Fibroblast of skin of right quadriceps (primary cell): ENCODE measurements around the gene ALPL.
"Not testable (repeated sequence)": the region's sequence is repeated elsewhere in the genome, so short reads cannot be mapped to it uniquely, and the experiment has no call there.

ENCODE experiments used
- DNase-seq: peaks from one replicate; pipeline ENCODE4 v3.0.0-alpha.2; 2013

ALPL gene

DNA sequence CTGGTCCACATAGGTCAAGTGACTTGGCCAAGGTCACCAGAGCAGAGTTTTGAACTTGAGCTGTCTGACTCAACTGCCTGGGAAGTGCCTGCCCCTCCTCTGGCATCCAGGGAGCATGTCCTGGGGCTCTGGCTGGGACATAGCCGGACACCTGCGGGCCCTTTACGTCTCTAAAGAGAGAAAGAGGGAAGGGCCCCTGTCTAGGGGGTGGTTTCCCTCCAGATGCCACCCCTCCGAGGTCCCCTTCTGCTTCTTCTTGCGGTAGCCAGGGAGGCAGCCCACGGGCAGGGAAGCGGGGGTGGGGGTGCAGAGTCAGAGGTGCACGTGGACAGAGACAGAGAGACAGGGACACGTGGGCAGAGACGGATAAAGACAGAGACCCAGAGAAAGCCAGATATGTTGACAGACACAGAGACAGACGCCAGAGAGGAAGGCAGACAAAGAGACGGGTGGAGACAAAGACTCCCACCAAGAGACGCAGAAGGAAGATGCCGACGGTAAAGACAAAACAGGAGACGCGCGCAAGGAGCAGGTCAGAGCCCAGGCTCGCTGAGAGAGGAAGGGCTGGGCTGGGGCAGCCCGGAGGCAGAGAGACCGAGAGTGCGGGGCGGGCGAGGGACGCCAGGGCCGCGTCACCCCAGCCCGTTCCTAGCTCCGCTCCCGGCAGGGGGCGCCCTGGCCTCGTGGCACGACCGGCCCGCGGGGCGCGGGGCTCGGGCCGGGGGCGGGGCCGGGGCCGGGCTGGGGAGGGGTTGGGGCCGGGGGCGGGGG lies 458 bp upstream of the ALPL start:
- peak; percentile 42 for DNase-seq

GRCh38 chr1:21510113-21510493 lies 880 bp downstream of the ALPL start:
- no peak for DNase-seq

DNA sequence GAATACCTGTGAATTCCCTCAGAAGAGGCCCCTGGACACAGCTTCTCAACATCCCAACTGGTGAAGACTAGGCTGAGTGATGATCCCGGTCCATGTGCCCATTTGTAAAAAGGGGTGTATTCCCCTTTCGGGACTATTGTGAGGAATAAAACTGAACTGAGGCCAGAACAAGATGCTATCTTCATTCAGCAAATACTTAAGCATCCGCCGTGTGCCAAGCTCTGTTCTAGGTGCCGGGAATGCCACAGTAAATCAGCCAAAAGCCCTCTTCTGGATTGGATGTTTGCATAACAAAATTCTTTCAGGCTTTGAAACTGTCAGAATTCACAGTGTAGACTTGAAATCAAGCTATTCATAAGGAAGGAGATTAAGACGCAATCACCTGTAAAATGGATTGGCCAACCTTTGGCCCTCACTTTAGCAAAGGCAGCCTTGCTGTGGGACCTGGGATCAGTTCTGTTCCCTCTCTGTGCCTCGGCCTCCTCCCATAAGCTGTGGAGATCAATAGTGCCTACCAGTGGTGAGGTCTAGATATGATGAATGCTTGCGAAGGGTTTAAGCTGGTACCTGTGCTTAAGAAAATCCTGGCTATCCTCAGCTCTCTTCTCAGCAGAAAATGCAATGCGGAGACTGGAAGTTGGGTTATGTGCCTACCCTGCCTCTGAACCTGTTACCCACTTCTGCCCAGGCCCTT lies 1.8 kb downstream of the ALPL start:
- DNase-seq = no peak

DNA sequence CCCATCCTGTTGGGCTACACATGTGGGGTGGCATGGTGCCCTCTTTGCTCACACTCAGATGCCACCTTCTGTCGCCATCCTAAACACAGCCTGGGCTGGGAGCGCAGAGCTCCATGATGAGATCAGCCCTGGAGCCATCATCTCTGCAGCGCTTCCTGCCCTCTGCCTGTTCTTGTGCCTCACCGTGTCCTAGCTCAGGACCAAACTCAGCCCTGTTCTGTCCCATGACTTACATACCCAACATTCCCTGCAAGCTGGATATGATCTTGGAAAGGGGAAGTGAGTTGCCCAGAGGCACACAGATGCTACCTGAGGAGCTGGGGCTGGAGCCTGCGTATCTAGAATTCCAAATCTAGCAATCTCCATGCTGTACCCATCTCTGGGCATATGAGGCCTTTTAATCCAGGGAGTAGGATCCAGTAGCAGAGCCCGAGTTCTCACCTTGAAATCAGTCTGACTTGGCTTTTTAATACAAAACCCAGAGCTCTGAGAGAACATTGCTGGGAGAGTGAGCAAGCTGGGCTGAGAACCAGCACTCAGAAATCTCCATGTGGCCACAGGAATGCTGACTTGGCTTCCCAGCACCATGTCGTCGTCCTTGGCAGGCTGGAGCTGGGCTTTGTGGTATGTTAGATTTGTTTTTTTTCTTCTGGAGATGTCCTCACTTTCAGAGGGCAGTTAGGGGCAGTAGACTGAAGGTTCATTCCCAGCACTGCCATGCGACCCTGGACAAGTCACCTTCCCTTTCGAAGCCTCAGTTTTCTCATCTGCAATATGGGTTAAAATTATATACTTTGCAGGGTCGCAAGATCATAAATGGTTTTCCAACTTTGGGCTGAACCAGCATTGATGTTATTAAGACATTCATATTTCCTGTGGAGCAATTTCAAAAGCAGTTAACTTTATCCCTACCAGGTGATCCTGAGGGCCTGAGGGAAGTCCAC lies 2.6 kb downstream of the ALPL start:
- DNase-seq = peak; percentile 92

GRCh38 chr1:21514245-21514644 lies 5.0 kb downstream of the ALPL start:
- DNase-seq = no peak

DNA sequence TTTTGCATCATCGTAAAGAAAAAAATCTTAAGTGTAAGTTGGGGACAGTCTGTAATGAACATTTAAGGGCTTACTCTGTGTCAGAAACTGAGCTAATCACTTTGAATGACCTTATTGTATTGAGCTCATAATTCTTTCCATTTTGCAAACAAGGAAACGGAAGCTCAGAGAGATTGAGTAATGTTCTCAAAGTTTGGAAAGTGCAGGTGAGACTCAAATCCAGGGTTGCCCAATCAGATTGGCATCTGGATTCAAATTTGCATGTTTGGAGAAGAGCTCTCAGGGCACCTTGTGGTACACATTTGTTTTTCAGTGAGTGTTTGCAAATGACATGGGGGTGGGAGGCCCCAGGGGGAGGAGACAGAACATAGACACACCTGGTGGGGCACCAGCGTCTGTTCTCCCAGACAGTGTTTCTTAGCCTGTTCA lies 8.0 kb downstream of the ALPL start:
- DNase-seq = no peak

- DNase-seq = no peak
These were observed 8.6 kb downstream of the ALPL start for GRCh38 chr1:21517660-21518480.

DNA sequence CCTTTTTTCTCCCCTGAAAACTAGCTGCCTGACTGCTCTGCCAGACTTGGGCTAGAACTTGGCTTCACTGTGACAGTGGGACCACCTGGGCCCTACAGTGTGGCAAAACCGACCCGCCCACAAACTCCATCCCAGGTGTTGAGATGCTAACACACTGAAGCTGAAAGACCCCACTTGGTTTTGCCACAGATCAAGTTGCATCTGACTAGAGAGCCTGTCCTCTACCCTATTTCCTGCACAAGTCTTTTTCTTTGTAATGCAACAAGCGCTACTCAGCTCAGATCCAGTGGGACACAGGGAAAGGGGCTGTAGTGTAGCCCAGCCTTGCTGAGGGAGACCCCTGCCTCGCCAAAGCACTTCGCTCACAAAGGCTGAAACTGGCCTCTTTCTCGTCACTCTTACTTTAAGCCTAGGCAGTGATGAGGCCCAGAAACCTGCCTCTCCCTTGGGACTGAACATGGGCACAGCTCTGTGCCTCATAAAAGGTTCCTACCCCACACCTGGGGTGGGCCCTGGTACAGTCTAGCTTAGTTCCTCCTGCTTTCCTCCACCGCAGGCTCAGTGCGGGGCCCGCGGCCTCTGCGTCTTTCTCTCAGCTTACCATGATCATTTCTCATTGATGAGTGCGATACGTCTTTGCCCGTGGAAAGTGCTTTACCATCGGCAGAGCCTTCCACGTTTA lies 9.7 kb downstream of the ALPL start:
- no peak for DNase-seq

DNA sequence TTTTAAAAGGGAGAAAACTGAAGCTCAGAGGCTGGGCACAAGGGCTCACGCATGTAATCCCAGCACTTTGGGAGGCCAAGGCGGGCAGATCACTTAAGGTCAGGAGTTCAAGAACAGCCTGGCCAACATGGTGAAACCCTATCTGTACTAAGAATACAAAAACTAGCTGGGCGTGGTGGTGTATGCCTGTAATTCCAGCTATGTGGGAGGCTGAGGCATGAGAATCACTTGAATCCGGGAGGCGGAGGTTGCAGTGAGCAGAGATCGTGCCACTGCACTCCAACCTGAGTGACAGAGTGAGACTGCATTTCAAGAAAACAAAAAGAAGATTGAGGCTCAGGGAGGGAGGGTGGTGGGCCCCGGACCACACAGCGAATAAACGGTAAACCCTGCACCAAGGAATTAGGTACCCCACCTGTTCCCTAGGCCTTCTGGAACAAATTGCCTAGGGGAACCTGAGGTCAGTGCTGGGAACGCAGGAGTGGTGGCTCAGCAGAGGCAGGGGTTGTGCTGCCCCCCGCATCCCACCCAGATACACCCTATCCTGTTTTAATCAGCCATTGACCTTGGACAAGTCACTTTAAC lies 10.4 kb downstream of the ALPL start:
- DNase-seq = not testable (repeated sequence)

- peak; percentile 51 for DNase-seq
These were observed 11.9 kb downstream of the ALPL start for GRCh38 chr1:21520899-21521716.

DNA sequence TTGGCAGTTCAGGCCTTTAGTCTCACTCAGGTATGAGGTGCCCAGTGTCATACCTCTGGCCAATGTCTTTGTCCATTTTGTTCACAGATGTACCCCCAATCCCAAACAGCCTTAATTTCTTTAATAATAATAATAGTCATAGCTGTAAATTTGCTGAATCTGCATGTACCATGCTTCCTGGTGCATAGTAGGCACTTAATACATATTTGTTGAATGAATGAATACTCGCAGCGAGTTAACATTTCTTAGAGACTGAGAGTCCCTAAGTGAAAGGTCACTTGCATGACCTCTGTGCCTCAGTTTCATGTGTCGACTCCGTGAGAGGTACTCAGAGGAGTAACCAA lies 12.5 kb downstream of the ALPL start:
- no peak for DNase-seq

GRCh38 chr1:21522525-21523038 lies 13.4 kb downstream of the ALPL start:
- no peak for DNase-seq

GRCh38 chr1:21523297-21523813 lies 14.1 kb downstream of the ALPL start:
- DNase-seq = no peak

- no peak for DNase-seq
These were observed 15.0 kb downstream of the ALPL start for GRCh38 chr1:21524220-21524619.

DNA sequence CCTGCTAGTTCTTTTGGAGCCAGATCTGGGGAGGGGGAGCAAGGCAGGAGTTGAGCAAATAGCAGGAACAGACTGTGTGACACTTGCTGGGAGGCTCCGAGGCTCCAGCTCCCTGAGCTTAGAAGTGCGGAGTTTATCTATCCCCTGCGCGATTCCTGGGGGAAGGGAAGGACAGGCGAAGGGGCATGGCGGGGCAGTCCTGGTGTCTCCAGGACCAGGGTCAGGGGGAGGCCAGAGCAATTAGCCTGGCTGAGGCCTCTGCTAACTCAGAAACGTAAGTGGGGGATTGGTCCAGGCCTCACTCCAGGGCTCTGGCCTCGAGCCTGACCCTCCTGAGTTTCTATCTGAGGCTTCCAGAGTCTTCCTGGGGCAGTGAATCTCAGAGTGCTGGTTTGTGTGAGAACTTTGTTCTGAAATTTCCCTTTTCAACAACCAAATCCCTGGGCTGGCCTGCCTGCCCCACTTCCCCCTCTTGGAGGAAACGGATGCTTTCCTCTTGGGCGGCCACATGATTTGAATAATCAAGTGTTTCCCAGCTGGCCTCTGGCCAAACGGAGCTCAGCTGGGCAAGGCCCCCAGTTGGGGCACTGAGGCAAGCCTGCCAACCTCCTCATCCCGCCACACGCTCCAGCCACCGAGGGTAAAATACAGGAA lies 15.6 kb downstream of the ALPL start:
- DNase-seq = no peak

DNA sequence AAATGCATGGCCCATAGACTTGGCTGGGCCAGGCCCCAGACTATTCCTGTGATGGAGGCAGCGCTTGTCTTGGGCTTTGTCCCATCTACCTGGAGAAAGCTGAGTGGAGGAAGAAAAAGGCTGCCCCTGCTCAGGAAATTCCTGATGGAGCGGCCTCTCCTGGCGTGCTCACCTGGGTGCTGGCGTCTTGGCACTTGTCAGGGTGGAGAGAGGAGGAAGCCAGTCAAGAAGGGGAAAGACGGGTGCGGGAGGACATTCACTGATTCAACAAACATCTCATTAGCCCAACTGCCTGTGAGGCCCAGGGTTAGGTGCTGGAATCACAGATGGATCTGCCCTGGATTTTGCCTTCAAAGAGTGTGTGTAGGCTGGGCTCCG lies 16.1 kb downstream of the ALPL start:
- DNase-seq = no peak

GRCh38 chr1:21526441-21526840 lies 17.2 kb downstream of the ALPL start:
- DNase-seq = no peak

- DNase-seq = peak; percentile 17
These were observed 21.3 kb downstream of the ALPL start for GRCh38 chr1:21530368-21531016.

DNA sequence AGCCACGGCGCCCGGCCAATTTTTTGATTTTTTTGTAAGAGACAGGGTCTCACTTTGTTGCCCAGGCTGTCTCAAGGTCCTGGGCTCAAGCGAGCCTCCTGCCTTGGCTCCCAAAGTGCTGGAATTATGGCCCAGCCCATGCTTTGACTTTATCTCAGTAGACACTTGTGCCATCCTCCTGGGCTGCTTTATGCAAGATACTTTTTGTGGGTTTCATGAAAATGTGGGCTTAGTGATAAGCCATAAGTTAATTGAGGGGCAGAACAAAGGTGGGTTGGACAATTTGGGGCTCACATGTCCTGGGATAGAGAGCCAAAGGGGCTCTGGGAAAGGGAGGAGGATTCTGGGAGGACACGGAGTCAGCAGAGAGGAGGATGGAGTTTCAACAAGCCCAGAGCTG lies 22.0 kb downstream of the ALPL start:
- DNase-seq = no peak
